Neural cell (in vitro differentiated cells): ENCODE measurements around the gene LAPTM5.

Experiments used
- EP300 ChIP-seq: fragments of 450-650 bp; conservative IDR thresholded peaks from 2 replicates; pipeline ENCODE4 v1.6.1; 2014; ENCODE audit warnings: antibody characterized with exemption, mild to moderate bottlenecking, moderate library complexity; ENCODE audit not compliant: poor library complexity, severe bottlenecking
- EZH2 ChIP-seq: fragments of 200-600, 300-800 bp; shearing (Covaris generic), sonication (generic); IDR thresholded peaks from 2 replicates; pipeline ENCODE4 v1.6.1; 2014; ENCODE audit warnings: antibody characterized with exemption, low read length, borderline replicate concordance, mild to moderate bottlenecking; ENCODE audit not compliant: insufficient read depth, poor library complexity, severe bottlenecking
- POLR2AphosphoS5 ChIP-seq: IDR thresholded peaks from 2 replicates; pipeline ENCODE4 v1.6.1; 2012
- SMC3 ChIP-seq: fragments of 450-650 bp; conservative IDR thresholded peaks from 2 replicates; pipeline ENCODE4 v1.6.1; 2014; ENCODE audit warnings: antibody characterized with exemption, mild to moderate bottlenecking, moderate library complexity; ENCODE audit not compliant: poor library complexity
- TAF1 ChIP-seq: IDR thresholded peaks from 2 replicates; pipeline ENCODE4 v1.6.1; 2012; ENCODE audit warnings: low read depth
- TF ChIP-seq, protein P1 (sequence below): fragments of 450-650 bp; IDR thresholded peaks from 2 replicates; pipeline ENCODE4 v1.5.1; 2014; ENCODE audit warnings: antibody characterized with exemption, mild to moderate bottlenecking, moderate library complexity; ENCODE audit not compliant: poor library complexity, severe bottlenecking
- TF ChIP-seq, protein P2 (sequence below): IDR thresholded peaks from 2 replicates; pipeline ENCODE4 v1.6.1; 2012; ENCODE audit warnings: borderline replicate concordance

DNA sequence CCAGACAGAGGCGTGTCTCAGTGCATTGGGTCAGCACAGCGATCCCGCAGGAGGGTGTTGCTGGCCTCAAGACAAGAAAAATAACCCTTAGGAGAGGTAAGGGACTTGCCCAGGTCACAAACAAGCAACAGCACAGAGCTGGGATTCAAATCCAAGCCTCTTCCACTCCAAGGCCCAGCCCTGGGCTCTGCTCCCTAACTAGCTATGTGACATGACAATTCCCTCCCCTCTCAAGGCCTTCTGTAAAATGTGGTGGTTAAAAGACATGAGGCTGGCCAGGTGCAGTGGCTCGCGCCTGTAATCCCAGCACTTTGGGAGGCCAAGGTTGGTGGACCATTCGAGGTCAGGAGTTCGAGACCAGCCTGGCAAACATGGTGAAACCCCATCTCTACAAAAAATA lies 28.1 kb upstream of the LAPTM5 start:
- TF ChIP-seq, protein P1, sequence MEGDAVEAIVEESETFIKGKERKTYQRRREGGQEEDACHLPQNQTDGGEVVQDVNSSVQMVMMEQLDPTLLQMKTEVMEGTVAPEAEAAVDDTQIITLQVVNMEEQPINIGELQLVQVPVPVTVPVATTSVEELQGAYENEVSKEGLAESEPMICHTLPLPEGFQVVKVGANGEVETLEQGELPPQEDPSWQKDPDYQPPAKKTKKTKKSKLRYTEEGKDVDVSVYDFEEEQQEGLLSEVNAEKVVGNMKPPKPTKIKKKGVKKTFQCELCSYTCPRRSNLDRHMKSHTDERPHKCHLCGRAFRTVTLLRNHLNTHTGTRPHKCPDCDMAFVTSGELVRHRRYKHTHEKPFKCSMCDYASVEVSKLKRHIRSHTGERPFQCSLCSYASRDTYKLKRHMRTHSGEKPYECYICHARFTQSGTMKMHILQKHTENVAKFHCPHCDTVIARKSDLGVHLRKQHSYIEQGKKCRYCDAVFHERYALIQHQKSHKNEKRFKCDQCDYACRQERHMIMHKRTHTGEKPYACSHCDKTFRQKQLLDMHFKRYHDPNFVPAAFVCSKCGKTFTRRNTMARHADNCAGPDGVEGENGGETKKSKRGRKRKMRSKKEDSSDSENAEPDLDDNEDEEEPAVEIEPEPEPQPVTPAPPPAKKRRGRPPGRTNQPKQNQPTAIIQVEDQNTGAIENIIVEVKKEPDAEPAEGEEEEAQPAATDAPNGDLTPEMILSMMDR, result no peak
- TF ChIP-seq, protein P2, sequence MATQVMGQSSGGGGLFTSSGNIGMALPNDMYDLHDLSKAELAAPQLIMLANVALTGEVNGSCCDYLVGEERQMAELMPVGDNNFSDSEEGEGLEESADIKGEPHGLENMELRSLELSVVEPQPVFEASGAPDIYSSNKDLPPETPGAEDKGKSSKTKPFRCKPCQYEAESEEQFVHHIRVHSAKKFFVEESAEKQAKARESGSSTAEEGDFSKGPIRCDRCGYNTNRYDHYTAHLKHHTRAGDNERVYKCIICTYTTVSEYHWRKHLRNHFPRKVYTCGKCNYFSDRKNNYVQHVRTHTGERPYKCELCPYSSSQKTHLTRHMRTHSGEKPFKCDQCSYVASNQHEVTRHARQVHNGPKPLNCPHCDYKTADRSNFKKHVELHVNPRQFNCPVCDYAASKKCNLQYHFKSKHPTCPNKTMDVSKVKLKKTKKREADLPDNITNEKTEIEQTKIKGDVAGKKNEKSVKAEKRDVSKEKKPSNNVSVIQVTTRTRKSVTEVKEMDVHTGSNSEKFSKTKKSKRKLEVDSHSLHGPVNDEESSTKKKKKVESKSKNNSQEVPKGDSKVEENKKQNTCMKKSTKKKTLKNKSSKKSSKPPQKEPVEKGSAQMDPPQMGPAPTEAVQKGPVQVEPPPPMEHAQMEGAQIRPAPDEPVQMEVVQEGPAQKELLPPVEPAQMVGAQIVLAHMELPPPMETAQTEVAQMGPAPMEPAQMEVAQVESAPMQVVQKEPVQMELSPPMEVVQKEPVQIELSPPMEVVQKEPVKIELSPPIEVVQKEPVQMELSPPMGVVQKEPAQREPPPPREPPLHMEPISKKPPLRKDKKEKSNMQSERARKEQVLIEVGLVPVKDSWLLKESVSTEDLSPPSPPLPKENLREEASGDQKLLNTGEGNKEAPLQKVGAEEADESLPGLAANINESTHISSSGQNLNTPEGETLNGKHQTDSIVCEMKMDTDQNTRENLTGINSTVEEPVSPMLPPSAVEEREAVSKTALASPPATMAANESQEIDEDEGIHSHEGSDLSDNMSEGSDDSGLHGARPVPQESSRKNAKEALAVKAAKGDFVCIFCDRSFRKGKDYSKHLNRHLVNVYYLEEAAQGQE, result no peak
- TF ChIP-seq EZH2, result no peak
- TF ChIP-seq TAF1, result no peak
- TF ChIP-seq SMC3, result no peak
- TF ChIP-seq EP300, result no peak
- TF ChIP-seq POLR2AphosphoS5, result no peak
